Lower leg skin (tissue), 3 donors: ENCODE measurements around the gene ADI1.

Experiments used
- CTCF ChIP-seq, 3 donors: fragments of 450-650 bp; IDR thresholded peaks; one replicate each; pipeline ENCODE4 v1.5.1; 2016; ENCODE audit warnings: antibody characterized with exemption in 3 of 3, mild to moderate bottlenecking in 3 of 3, moderate library complexity in 2 of 3
- POLR2A ChIP-seq, 2 donors: fragments of 450-650 bp; IDR thresholded peaks; one replicate each; pipeline ENCODE4 v1.6.1; 2016 to 2017; ENCODE audit warnings: antibody characterized with exemption in 2 of 2, mild to moderate bottlenecking in 1 of 2, moderate library complexity in 1 of 2

GRCh38 chr2:3485166-3485565 lies 34.2 kb downstream of the ADI1 start:
- TF ChIP-seq CTCF (IDR thresholded peaks at IDR 0.05) (no peak), POLR2A (IDR thresholded peaks at IDR 0.05) (no peak)
